ENCODE measurements around the gene SLITRK5.

Gene SLITRK5

GRCh38 chr13:87671031-87671752 is at the start of gene SLITRK5:
TSS of gene SLITRK5 (plus strand) at chr13:87671371. CDS start at chr13:87675389, 4,018 bp downstream.
- FAIRE-seq (peak; percentile 39), DNase-seq (ENCODE audit: low spot score) (peak; percentile 70)

- FAIRE-seq, result no peak
- no peak for DNase-seq (ENCODE audit: low spot score)
Measured at GRCh38 chr13:87622971-87623370, 48.2 kb upstream of the SLITRK5 start.

GRCh38 chr13:87656306-87656705 is 14.9 kb upstream of the SLITRK5 start:
- no peak for DNase-seq (ENCODE audit: low spot score)
- no peak for FAIRE-seq

GRCh38 chr13:87661471-87661870 is 9.7 kb upstream of the SLITRK5 start:
- DNase-seq (ENCODE audit: low spot score) (peak; percentile 56), FAIRE-seq (peak; percentile 45)

- DNase-seq (ENCODE audit: low spot score) (no peak), FAIRE-seq (no peak)
Measured at GRCh38 chr13:87666831-87667230, 4.3 kb upstream of the SLITRK5 start.

GRCh38 chr13:87667686-87668085 is 3.5 kb upstream of the SLITRK5 start:
- DNase-seq (ENCODE audit: low spot score) (no peak), FAIRE-seq (no peak)

- DNase-seq (ENCODE audit: low spot score), result peak; percentile 37
- peak; percentile 88 for FAIRE-seq
Measured at GRCh38 chr13:87669379-87669978, 1.7 kb upstream of the SLITRK5 start.

- FAIRE-seq (no peak), DNase-seq (ENCODE audit: low spot score) (no peak)
Measured at GRCh38 chr13:87671753-87672605, 808 bp downstream of the SLITRK5 start.

GRCh38 chr13:87674247-87674738 is 3.1 kb downstream of the SLITRK5 start:
- FAIRE-seq (no peak), DNase-seq (ENCODE audit: low spot score) (no peak)

- DNase-seq (ENCODE audit: low spot score) (no peak), FAIRE-seq (no peak)
Measured at GRCh38 chr13:87675851-87676250, 4.7 kb downstream of the SLITRK5 start.

- DNase-seq (ENCODE audit: low spot score) (no peak), FAIRE-seq (no peak)
Measured at GRCh38 chr13:87676254-87677042, 5.3 kb downstream of the SLITRK5 start.

GRCh38 chr13:87677043-87677495 is 5.9 kb downstream of the SLITRK5 start:
- no peak for FAIRE-seq
- no peak for DNase-seq (ENCODE audit: low spot score)

GRCh38 chr13:87677496-87678371 is 6.6 kb downstream of the SLITRK5 start:
- FAIRE-seq, result no peak
- no peak for DNase-seq (ENCODE audit: low spot score)

GRCh38 chr13:87678372-87678752 is 7.2 kb downstream of the SLITRK5 start:
- FAIRE-seq (no peak), DNase-seq (ENCODE audit: low spot score) (no peak)

- DNase-seq (ENCODE audit: low spot score) (no peak), FAIRE-seq (no peak)
Measured at GRCh38 chr13:87680298-87680697, 9.1 kb downstream of the SLITRK5 start.

- no peak for FAIRE-seq
- DNase-seq (ENCODE audit: low spot score), result peak; percentile 38
Measured at GRCh38 chr13:87684850-87685742, 13.9 kb downstream of the SLITRK5 start.

GRCh38 chr13:87696458-87696857 is 25.3 kb downstream of the SLITRK5 start:
- FAIRE-seq, result no peak
- DNase-seq (ENCODE audit: low spot score), result no peak

- DNase-seq (ENCODE audit: low spot score) (no peak), FAIRE-seq (no peak)
Measured at GRCh38 chr13:87698268-87698667, 27.1 kb downstream of the SLITRK5 start.

GRCh38 chr13:87709947-87710346 is 38.8 kb downstream of the SLITRK5 start:
- FAIRE-seq, result no peak
- no peak for DNase-seq (ENCODE audit: low spot score)
